Astrocyte (in vitro differentiated cells and primary cell): ENCODE measurements around the gene GNS. TPM values are rescaled to one million over a fixed set of nuclear protein-coding genes. Genes with fewer than 3 reads are reported as not detected.

ENCODE experiments used
- DNase-seq: peaks from one replicate; pipeline ENCODE4 v3.0.0-alpha.2; 2010; ENCODE audit warnings: low read depth
- FAIRE-seq: peaks from 2 replicates; lab custom pipeline; 2011; peaks lifted over from hg19 to GRCh38; lab: Jason Lieb, UNC
- H2AFZ ChIP-seq: 2 replicates; pipeline ENCODE4 v1.6.0; 2012; ENCODE audit warnings: low read depth, low read length, inconsistent platforms
- H3K27ac ChIP-seq: 2 replicates; pipeline ENCODE4 v1.5.1; 2011; ENCODE audit warnings: low read depth, low read length, inconsistent platforms
- H3K27me3 ChIP-seq: 2 replicates; pipeline ENCODE4 v1.6.0; 2011; ENCODE audit warnings: low read length, inconsistent platforms; ENCODE audit not compliant: insufficient read depth
- H3K36me3 ChIP-seq: 2 replicates; pipeline ENCODE4 v1.5.1; 2011; ENCODE audit warnings: low read length, inconsistent platforms; ENCODE audit not compliant: insufficient read depth
- H3K4me1 ChIP-seq: 2 replicates; pipeline ENCODE4 v1.5.1; 2011; ENCODE audit warnings: low read length, inconsistent platforms; ENCODE audit not compliant: insufficient read depth
- H3K4me2 ChIP-seq: 2 replicates; pipeline ENCODE4 v1.6.0; 2012; ENCODE audit warnings: low read length, inconsistent platforms
- H3K4me3 ChIP-seq: 2 replicates; pipeline ENCODE4 v1.5.1; 2011; ENCODE audit warnings: low read depth, mild to moderate bottlenecking, low read length, inconsistent platforms; ENCODE audit not compliant: insufficient read depth
- H3K79me2 ChIP-seq: 2 replicates; pipeline ENCODE4 v1.6.0; 2012; ENCODE audit warnings: mild to moderate bottlenecking, low read length, inconsistent platforms; ENCODE audit not compliant: insufficient read depth
- H3K9ac ChIP-seq: 2 replicates; pipeline ENCODE4 v1.6.0; 2012; ENCODE audit warnings: mild to moderate bottlenecking, low read length, inconsistent platforms
- H3K9me3 ChIP-seq: 2 replicates; pipeline ENCODE4 v1.5.1; 2012; ENCODE audit warnings: low read depth, mild to moderate bottlenecking, low read length, inconsistent platforms; ENCODE audit not compliant: insufficient read depth
- H4K20me1 ChIP-seq: 2 replicates; pipeline ENCODE4 v1.6.0; 2012; ENCODE audit warnings: low read length, inconsistent platforms; ENCODE audit not compliant: insufficient read depth
- H3K27ac Mint-ChIP-seq: one replicate; pipeline ENCODE4 v1.8.0; 2021; ENCODE audit warnings: mild to moderate bottlenecking, mixed read lengths; ENCODE audit not compliant: unreplicated experiment
- H3K27me3 Mint-ChIP-seq: one replicate; pipeline ENCODE4 v1.8.0; 2021; ENCODE audit warnings: low read depth, mixed read lengths; ENCODE audit not compliant: unreplicated experiment
- H3K36me3 Mint-ChIP-seq: one replicate; pipeline ENCODE4 v1.8.0; 2021; ENCODE audit warnings: low read depth, mixed read lengths; ENCODE audit not compliant: unreplicated experiment
- H3K4me1 Mint-ChIP-seq: one replicate; pipeline ENCODE4 v1.8.0; 2021; ENCODE audit warnings: low read depth, mixed read lengths; ENCODE audit not compliant: unreplicated experiment
- H3K4me3 Mint-ChIP-seq: one replicate; pipeline ENCODE4 v1.8.0; 2021; ENCODE audit warnings: mild to moderate bottlenecking, moderate library complexity, mixed read lengths; ENCODE audit not compliant: unreplicated experiment
- H3K9me3 Mint-ChIP-seq: one replicate; pipeline ENCODE4 v1.8.0; 2021; ENCODE audit warnings: mild to moderate bottlenecking, mixed read lengths; ENCODE audit not compliant: unreplicated experiment
- CTCF ChIP-seq: IDR thresholded peaks from 2 replicates; pipeline ENCODE4 v1.5.1; 2011; ENCODE audit warnings: low read depth, mild to moderate bottlenecking, inconsistent platforms, low read length, moderate library complexity; ENCODE audit not compliant: insufficient read depth
- EZH2 ChIP-seq: IDR thresholded peaks from 2 replicates; pipeline ENCODE4 v1.6.1; 2012; ENCODE audit warnings: mild to moderate bottlenecking, low read length, inconsistent platforms; ENCODE audit not compliant: insufficient read depth
- total RNA-seq: library from RNA; stranded (reverse); gene quantifications from 2 replicates; pipeline ENCODE4 v1.2.1, GENCODE V29; 2021

GNS gene
- total RNA-seq, 1 donor from 2014 or later = 109 TPM

GRCh38 chr12:64740646-64741045 lies 18.6 kb downstream of the GNS start:
- FAIRE-seq (no peak), DNase-seq (no peak)
- Histone ChIP-seq H3K27me3 (no peaks in the 10 kb centered on the region), H3K9ac (no peak overlapping the region), H3K9me3 (no peaks in the 10 kb centered on the region), H4K20me1 (no peaks in the 10 kb centered on the region), H3K4me3 (no peak overlapping the region), H3K79me2 (no peaks in the 10 kb centered on the region), H3K27ac (no peak overlapping the region), H3K4me2 (no peak overlapping the region), H2AFZ (no peak overlapping the region), H3K36me3 (peaks cover 29% of the 10 kb centered on the region), H3K4me1 (peaks cover 4% of the 10 kb centered on the region)
- no peak for TF ChIP-seq EZH2
- no peak for TF ChIP-seq CTCF
- H3K4me3 Mint-ChIP-seq = no peak overlapping the region
- peaks cover 28% of the 10 kb centered on the region for H3K4me1 Mint-ChIP-seq
- H3K9me3 Mint-ChIP-seq = no peaks in the 10 kb centered on the region
- no peaks in the 10 kb centered on the region for H3K27me3 Mint-ChIP-seq
- H3K36me3 Mint-ChIP-seq = peaks cover 38% of the 10 kb centered on the region
- H3K27ac Mint-ChIP-seq = no peak overlapping the region

- H3K27me3 ChIP-seq = no peaks in the 10 kb centered on the region
- no peak overlapping the region for H3K27ac ChIP-seq
- H3K27me3 Mint-ChIP-seq = no peaks in the 10 kb centered on the region
- peaks cover 26% of the 10 kb centered on the region for H3K4me1 Mint-ChIP-seq
- H3K4me3 Mint-ChIP-seq = no peak overlapping the region
- H3K4me2 ChIP-seq = no peak overlapping the region
- H3K4me1 ChIP-seq = peaks cover 3% of the 10 kb centered on the region
- no peaks in the 10 kb centered on the region for H3K9me3 ChIP-seq
- H3K9me3 Mint-ChIP-seq = no peaks in the 10 kb centered on the region
- H3K36me3 ChIP-seq = peaks cover 29% of the 10 kb centered on the region
- FAIRE-seq (no peak), DNase-seq (no peak)
- no peak overlapping the region for H3K9ac ChIP-seq
- H3K79me2 ChIP-seq = no peaks in the 10 kb centered on the region
- H4K20me1 ChIP-seq = no peaks in the 10 kb centered on the region
- no peak overlapping the region for H3K27ac Mint-ChIP-seq
- TF ChIP-seq EZH2 (no peak), CTCF (no peak)
- peaks cover 37% of the 10 kb centered on the region for H3K36me3 Mint-ChIP-seq
- H2AFZ ChIP-seq = no peak overlapping the region
- H3K4me3 ChIP-seq = no peak overlapping the region
These were observed 19.4 kb downstream of the GNS start for GRCh38 chr12:64739778-64740177.

- Histone ChIP-seq H3K79me2 (no peaks in the 10 kb centered on the region), H2AFZ (no peak overlapping the region), H3K9me3 (no peaks in the 10 kb centered on the region), H3K27me3 (no peaks in the 10 kb centered on the region), H3K27ac (no peak overlapping the region), H3K4me2 (no peak overlapping the region), H3K4me1 (peaks cover 5% of the 10 kb centered on the region), H4K20me1 (no peaks in the 10 kb centered on the region), H3K36me3 (peaks cover 15% of the 10 kb centered on the region), H3K9ac (no peak overlapping the region), H3K4me3 (no peak overlapping the region)
- H3K4me1 Mint-ChIP-seq = peaks cover 17% of the 10 kb centered on the region
- H3K9me3 Mint-ChIP-seq = no peaks in the 10 kb centered on the region
- H3K4me3 Mint-ChIP-seq = peak overlapping the region; percentile 18
- FAIRE-seq (no peak), DNase-seq (no peak)
- H3K27me3 Mint-ChIP-seq = no peaks in the 10 kb centered on the region
- no peak for TF ChIP-seq EZH2
- TF ChIP-seq CTCF = no peak
- H3K27ac Mint-ChIP-seq = no peak overlapping the region
- peaks cover 41% of the 10 kb centered on the region for H3K36me3 Mint-ChIP-seq
These were observed 21.7 kb downstream of the GNS start for GRCh38 chr12:64737539-64737938.
